ENCODE results near the gene WNT4. TPM values are rescaled to one million over a fixed set of nuclear protein-coding genes. Genes with fewer than 3 reads are reported as not detected.
A peak's percentile ranks its signal among the peaks of the same experiment; 100 is the strongest.

The WNT4 gene
- polyA plus RNA-seq, 3 donors, result not detected

DNA sequence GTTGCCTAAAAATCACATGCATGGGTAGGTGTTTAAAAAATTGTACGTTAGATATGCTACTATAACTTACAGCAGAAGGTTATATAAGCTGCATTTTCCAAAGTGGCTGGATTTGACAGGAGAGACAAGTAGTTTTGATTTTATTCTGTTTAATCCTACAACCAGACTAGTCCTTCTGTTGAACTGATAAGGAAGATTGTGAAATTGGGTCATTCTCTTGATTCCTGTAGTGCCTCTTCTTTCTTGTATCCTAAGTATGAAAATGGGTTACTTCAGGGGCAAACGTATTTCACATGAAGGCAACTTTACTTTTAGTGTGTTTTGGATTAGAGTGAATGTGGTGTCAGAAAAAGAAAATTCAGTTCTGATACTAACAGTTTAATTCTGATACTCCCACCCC, 71.4 kb downstream of the WNT4 start:
- Histone ChIP-seq H3K4me2 (replicated peaks; ENCODE audit: extremely low read depth, low read length, poor library complexity, severe bottlenecking) (no peak overlapping the region), H4K20me1 (ENCODE audit: insufficient read depth, low read length) (peaks cover 100% of the 10 kb centered on the region), H3K4me3 (replicated peaks in 1 of 3; ENCODE audit: low read depth in 2 of 3, low read length in 3 of 3) (no peak overlapping the region), H3K79me2 (ENCODE audit: insufficient read depth, low read length) (peaks cover 100% of the 10 kb centered on the region), H3K4me1 (ENCODE audit: control insufficient read depth in 1 of 2, insufficient read depth in 2 of 2, low read length in 2 of 2) (peaks cover 48 to 60% of the 10 kb centered on the region in 2 donors), H3K27ac (ENCODE audit: low read depth in 1 of 2, low read length in 2 of 2) (peak overlapping the region in 1 of 2 donors; percentile 54), H2AFZ (ENCODE audit: insufficient read depth, low read depth, low read length, poor library complexity, severe bottlenecking) (no peak overlapping the region), H3K27me3 (ENCODE audit: control insufficient read depth in 2 of 2, insufficient read depth in 2 of 2, low read length in 2 of 2) (no peaks in the 10 kb centered on the region), H3K9me3 (replicated peaks in 1 of 2; ENCODE audit: control insufficient read depth in 1 of 2, insufficient read depth in 1 of 2, low read length in 2 of 2) (no peaks in the 10 kb centered on the region), H3K9ac (ENCODE audit: insufficient read depth, low read length, poor library complexity, severe bottlenecking) (no peak overlapping the region), H3K36me3 (replicated peaks in 1 of 2; ENCODE audit: control insufficient read depth in 1 of 2, insufficient read depth in 2 of 2, low read length in 2 of 2) (peaks cover 3 to 36% of the 10 kb centered on the region in 2 donors)
- H3K9me3 Mint-ChIP-seq, result peaks cover 0 to 1% (median 0%) of the 10 kb centered on the region in 7 donors
- H3K4me1 Mint-ChIP-seq, result peaks cover 76% of the 10 kb centered on the region
- H3K27ac Mint-ChIP-seq, result peak overlapping the region in 3 of 7 donors; percentile 16 to 28 (median 26)
- no CpG with 5 or more reads among the region's 2 CpGs for WGBS (ENCODE audit: insufficient coverage)
- DNase-seq, result no peak
- H3K27me3 Mint-ChIP-seq (ENCODE audit: low read depth in 3 of 3), result no peaks in the 10 kb centered on the region
- peaks cover 16 to 42% of the 10 kb centered on the region in 2 donors for H3K36me3 Mint-ChIP-seq
- intact Hi-C loops (cut with micrococcal nuclease), result no loop called here
- TF ChIP-seq, protein P1, sequence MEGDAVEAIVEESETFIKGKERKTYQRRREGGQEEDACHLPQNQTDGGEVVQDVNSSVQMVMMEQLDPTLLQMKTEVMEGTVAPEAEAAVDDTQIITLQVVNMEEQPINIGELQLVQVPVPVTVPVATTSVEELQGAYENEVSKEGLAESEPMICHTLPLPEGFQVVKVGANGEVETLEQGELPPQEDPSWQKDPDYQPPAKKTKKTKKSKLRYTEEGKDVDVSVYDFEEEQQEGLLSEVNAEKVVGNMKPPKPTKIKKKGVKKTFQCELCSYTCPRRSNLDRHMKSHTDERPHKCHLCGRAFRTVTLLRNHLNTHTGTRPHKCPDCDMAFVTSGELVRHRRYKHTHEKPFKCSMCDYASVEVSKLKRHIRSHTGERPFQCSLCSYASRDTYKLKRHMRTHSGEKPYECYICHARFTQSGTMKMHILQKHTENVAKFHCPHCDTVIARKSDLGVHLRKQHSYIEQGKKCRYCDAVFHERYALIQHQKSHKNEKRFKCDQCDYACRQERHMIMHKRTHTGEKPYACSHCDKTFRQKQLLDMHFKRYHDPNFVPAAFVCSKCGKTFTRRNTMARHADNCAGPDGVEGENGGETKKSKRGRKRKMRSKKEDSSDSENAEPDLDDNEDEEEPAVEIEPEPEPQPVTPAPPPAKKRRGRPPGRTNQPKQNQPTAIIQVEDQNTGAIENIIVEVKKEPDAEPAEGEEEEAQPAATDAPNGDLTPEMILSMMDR (IDR thresholded peaks at IDR 0.05), result no peak
- no peak overlapping the region for H3K4me3 Mint-ChIP-seq

Other genes starting within 250 kb of the WNT4 start
- under 1 TPM in 1 of 3 donors, not detected in 2; 0.44 TPM for gene HSPG2, start 205.8 kb downstream of the WNT4 start, polyA plus RNA-seq
- not detected for gene CELA3B, start 166.1 kb downstream of the WNT4 start, polyA plus RNA-seq
- not detected for gene CELA3A, start 141.4 kb downstream of the WNT4 start, polyA plus RNA-seq
- 100 to 1,000 TPM; 210 to 731 (median 606) TPM for gene CDC42, start 90.4 kb downstream of the WNT4 start, polyA plus RNA-seq